Thyroid gland (tissue), 4 donors: Measurements from ENCODE around the gene TTYH1.

ENCODE experiments used
- CTCF ChIP-seq, 6 experiments: fragments of 200-600 bp in 3 of 6; fragments of 450-650 bp in 3 of 6; sonication (generic) in 3 of 6; IDR thresholded peaks; one replicate each; pipeline ENCODE4 v1.5.1; 2016 to 2019; ENCODE audit warnings: antibody characterized with exemption in 6 of 6, mild to moderate bottlenecking in 2 of 6, inconsistent platforms in 1 of 6, moderate library complexity in 1 of 6
- POLR2A ChIP-seq, 2 donors: fragments of 450-650 bp; IDR thresholded peaks; one replicate each; pipeline ENCODE4 v1.6.1; 2017; ENCODE audit warnings: antibody characterized with exemption in 2 of 2, mild to moderate bottlenecking in 2 of 2, moderate library complexity in 1 of 2

- TF ChIP-seq CTCF (IDR thresholded peaks at IDR 0.05) (peak in 2 of 6 experiments; percentile 3 to 14), POLR2A (IDR thresholded peaks at IDR 0.05) (peak in 1 of 2 donors; percentile 63)
Observed at GRCh38 chr19:54464630-54465425, 49.6 kb downstream of the TTYH1 start.
